OCI-LY7 (cell line): Measurements from ENCODE around the gene ZNF385D. TPM values are rescaled to one million over a fixed set of nuclear protein-coding genes. Genes with fewer than 3 reads are reported as not detected.

Experiments
- BruUV-seq: library from RNA; stranded (reverse); fragments of 400-500 nt; replicated peaks from 2 replicates; lab custom pipeline; 2021; lab: Mats Ljungman, UMichigan
- CTCF ChIA-PET: fragments of 300-600 bp; sonication (Branson Sonifier 250); formaldehyde crosslinking; loops from one replicate; lab custom pipeline; 2022; ENCODE audit warnings: antibody characterized with exemption; ENCODE audit not compliant: unreplicated experiment; lab: Charles Lee
- POLR2A ChIA-PET: fragments of 300-600 bp; sonication (Branson Sonifier 250); formaldehyde crosslinking; loops from one replicate; lab custom pipeline; 2022; ENCODE audit warnings: antibody characterized with exemption; lab: Charles Lee
- DNase-seq: peaks from one replicate; pipeline ENCODE4 v3.0.0-alpha.2; 2015; ENCODE audit warnings: low spot score
- H2AFZ ChIP-seq: fragments of 200-600 bp; sonication (generic), shearing (Covaris generic); 2 replicates; pipeline ENCODE4 v1.6.1; 2014; ENCODE audit warnings: mild to moderate bottlenecking, antibody characterized with exemption, low read length, moderate library complexity
- H3K27ac ChIP-seq: fragments of 200-600 bp; sonication (generic); 2 replicates; pipeline ENCODE4 v1.5.1; 2014; ENCODE audit warnings: mixed run types, low read depth, mild to moderate bottlenecking, moderate library complexity, low read length, inconsistent platforms; ENCODE audit not compliant: poor library complexity, severe bottlenecking
- H3K36me3 ChIP-seq: fragments of 200-600 bp; sonication (generic); 2 replicates; pipeline ENCODE4 v1.6.1; 2014; ENCODE audit warnings: mild to moderate bottlenecking, antibody characterized with exemption, low read length, moderate library complexity, mixed read lengths; ENCODE audit not compliant: insufficient read depth
- H3K4me1 ChIP-seq: fragments of 200-600 bp; sonication (generic); 2 replicates; pipeline ENCODE4 v1.5.1; 2014; ENCODE audit warnings: mild to moderate bottlenecking, low read length; ENCODE audit not compliant: insufficient read depth, poor library complexity, severe bottlenecking
- H3K4me2 ChIP-seq: fragments of 200-600 bp; sonication (generic); 2 replicates; pipeline ENCODE4 v1.6.1; 2014; ENCODE audit warnings: mild to moderate bottlenecking, low read length
- H3K4me3 ChIP-seq: fragments of 200-600 bp; sonication (generic); 2 replicates; pipeline ENCODE4 v1.5.1; 2014; ENCODE audit warnings: mild to moderate bottlenecking, low read depth, low read length; ENCODE audit not compliant: poor library complexity, severe bottlenecking
- H3K79me2 ChIP-seq: fragments of 200-600 bp; sonication (generic); 2 replicates; pipeline ENCODE4 v1.6.1; 2016; ENCODE audit warnings: low read depth, mild to moderate bottlenecking, low read length, moderate library complexity, mixed read lengths; ENCODE audit not compliant: insufficient read depth
- H3K9me2 ChIP-seq: fragments of 200-600 bp; sonication (generic); 2 replicates; pipeline ENCODE4 v1.6.1; 2016; ENCODE audit warnings: mild to moderate bottlenecking, low read length, mixed read lengths; ENCODE audit not compliant: insufficient read depth
- H3K9me3 ChIP-seq: fragments of 200-600 bp; sonication (generic); 2 replicates; pipeline ENCODE4 v1.6.1; 2014; ENCODE audit warnings: mild to moderate bottlenecking, mixed run types, low read length, mixed read lengths
- H4K20me1 ChIP-seq: fragments of 200-600 bp; sonication (generic); 2 replicates; pipeline ENCODE4 v1.6.1; 2014; ENCODE audit warnings: mild to moderate bottlenecking, antibody characterized with exemption, low read length, moderate library complexity, mixed read lengths; ENCODE audit not compliant: insufficient read depth
- CTCF ChIP-seq: fragments of 200-600 bp; sonication (generic); conservative IDR thresholded peaks from 2 replicates; pipeline ENCODE4 v1.5.1; 2014; ENCODE audit warnings: mild to moderate bottlenecking, antibody characterized with exemption, low read length, moderate library complexity, mixed read lengths
- EZH2phosphoT487 ChIP-seq: fragments of 200-600 bp; sonication (generic); IDR thresholded peaks from 2 replicates; pipeline ENCODE4 v1.6.1; 2018; ENCODE audit warnings: low read depth, borderline replicate concordance, mild to moderate bottlenecking, mixed run types, antibody characterized with exemption, low read length, moderate library complexity, mixed read lengths
- intact Hi-C: fragments of 100-400 bp; cut with micrococcal nuclease; formaldehyde crosslinking; loops from one replicate; pipeline ENCODE4 v1.10.0; 2022; ENCODE audit not compliant: unreplicated experiment
- total RNA-seq, 2 experiments: library from RNA; depleted of rRNA in 1 of 2; stranded (reverse); fragments of >200 nt in 1 of 2; shearing (Covaris generic) in 1 of 2; gene quantifications; 2 replicates each; pipeline ENCODE4 v1.2.3, GENCODE V29; 2014 to 2022

The ZNF385D gene
- total RNA-seq, 2 experiments from 2014 or later, result 0.13 TPM; not detected in 1

- Histone ChIP-seq H2AFZ (no peak overlapping the region), H3K9me2 (no peaks in the 10 kb centered on the region), H3K27ac (no peak overlapping the region), H3K9me3 (no peaks in the 10 kb centered on the region), H4K20me1 (no peaks in the 10 kb centered on the region), H3K4me3 (no peak overlapping the region), H3K36me3 (no peaks in the 10 kb centered on the region), H3K4me2 (no peak overlapping the region), H3K4me1 (no peaks in the 10 kb centered on the region), H3K79me2 (no peaks in the 10 kb centered on the region)
- no TSS peak for BruUV-seq
- ChIA-PET CTCF (no interaction called here), POLR2A (no interaction called here)
- TF ChIP-seq EZH2phosphoT487 (no peak), CTCF (no peak)
- intact Hi-C loops, result no loop called here
- no peak for DNase-seq
These were observed 2.9 kb downstream of the ZNF385D start for GRCh38 chr3:21747966-21748555.

- TF ChIP-seq CTCF, result no peak
- CTCF ChIA-PET, result no interaction called here
- POLR2A ChIA-PET, result interaction anchor here (0.8 kb wide), 1 partner anchor 8 kb away, joined by 3 read pairs; no protein-coding TSS in a partner anchor
- no TSS peak for BruUV-seq
- Histone ChIP-seq H3K27ac (no peak overlapping the region), H3K4me1 (no peaks in the 10 kb centered on the region), H4K20me1 (no peaks in the 10 kb centered on the region), H3K79me2 (no peaks in the 10 kb centered on the region), H3K9me3 (no peaks in the 10 kb centered on the region), H3K4me2 (no peak overlapping the region), H3K36me3 (no peaks in the 10 kb centered on the region), H3K4me3 (no peak overlapping the region), H3K9me2 (no peaks in the 10 kb centered on the region), H2AFZ (no peak overlapping the region)
- no peak for DNase-seq
- intact Hi-C loops, result no loop called here
These were observed 3.6 kb downstream of the ZNF385D start for GRCh38 chr3:21747376-21747775.

- Histone ChIP-seq H4K20me1 (no peaks in the 10 kb centered on the region), H3K79me2 (no peaks in the 10 kb centered on the region), H3K36me3 (no peaks in the 10 kb centered on the region), H3K27ac (no peak overlapping the region), H3K4me1 (no peaks in the 10 kb centered on the region), H3K4me2 (no peak overlapping the region), H3K9me3 (no peaks in the 10 kb centered on the region), H3K4me3 (no peak overlapping the region), H3K9me2 (no peaks in the 10 kb centered on the region), H2AFZ (no peak overlapping the region)
- ChIA-PET POLR2A (no interaction called here), CTCF (no interaction called here)
- intact Hi-C loops, result no loop called here
- BruUV-seq, result no TSS peak
- TF ChIP-seq EZH2phosphoT487 (no peak), CTCF (no peak)
- DNase-seq, result no peak
These were observed 5.0 kb downstream of the ZNF385D start for GRCh38 chr3:21745966-21746365.
